A549 (cell line): ENCODE data around the gene MIX23. TPM values are rescaled to one million over a fixed set of nuclear protein-coding genes. Genes with fewer than 3 reads are reported as not detected.
"Not testable (repeated sequence)": the region's sequence is repeated elsewhere in the genome, so short reads cannot be mapped to it uniquely, and the experiment has no call there.

Experiments used
- ATAC-seq, 2 experiments: fragments of 200-7000 bp in 1 of 2; fragments of >200 bp in 1 of 2; cut with Nextera tagmentation in 1 of 2; cut with Tn5 transposase in 1 of 2; 3 replicates each; pipeline versions ENCODE4 v1.8.0 to v1.9.1; 2018 to 2020; ENCODE audit warnings: mild to moderate bottlenecking in 1 of 2, moderate library complexity in 1 of 2
- CTCF ChIA-PET: fragments of 300-600 bp; sonication (Branson Sonifier 250); formaldehyde crosslinking; extraction: SDS; loops from one replicate; lab custom pipeline; 2021; ENCODE audit warnings: antibody characterized with exemption, inconsistent platforms; lab: Yijun Ruan, JAX
- POLR2A ChIA-PET: fragments of 350-600 bp; formaldehyde crosslinking; extraction: SDS; loops from one replicate; lab custom pipeline; 2021; ENCODE audit warnings: antibody characterized with exemption, inconsistent platforms; lab: Yijun Ruan, JAX
- DNase-seq, 2 experiments: peaks; one replicate each; pipeline versions ENCODE4 v3.0.0 to v3.0.0-alpha.2; 2011 to 2016; ENCODE audit warnings: low read depth in 1 of 2, low spot score in 1 of 2
- FAIRE-seq: peaks from 2 replicates; lab custom pipeline; 2011; peaks lifted over from hg19 to GRCh38; lab: Jason Lieb, UNC
- H3K27ac ChIP-seq, 2 experiments: fragments of >200 bp; sonication (Bioruptor Twin); formaldehyde crosslinking; 3 replicates each; pipeline ENCODE4 v1.5.1; 2016 to 2017
- H3K4me1 ChIP-seq: fragments of >200 bp; sonication (Bioruptor Twin); formaldehyde crosslinking; 3 replicates; pipeline ENCODE4 v1.6.1; 2016
- H3K4me2 ChIP-seq: fragments of >200 bp; sonication (Bioruptor Twin); formaldehyde crosslinking; 3 replicates; pipeline ENCODE4 v1.6.1; 2016
- H3K4me3 ChIP-seq: fragments of >200 bp; sonication (Bioruptor Twin); formaldehyde crosslinking; 3 replicates; pipeline ENCODE4 v1.5.1; 2016
- H3K9me3 ChIP-seq: fragments of >200 bp; sonication (Bioruptor Twin); formaldehyde crosslinking; 3 replicates; pipeline ENCODE4 v1.6.1; 2016
- CBX8 ChIP-seq: fragments of 200-600 bp; sonication (generic); IDR thresholded peaks from 2 replicates; pipeline ENCODE4 v1.6.1; 2016
- CEBPB ChIP-seq, 2 experiments: fragments of >200 bp in 1 of 2; sonication (Bioruptor Twin) in 1 of 2; formaldehyde crosslinking in 1 of 2; IDR thresholded peaks; 2 replicates each; pipeline ENCODE4 v1.6.1; 2012 to 2016
- CHD2 ChIP-seq: fragments of 150-350 bp; IDR thresholded peaks from 2 replicates; pipeline ENCODE4 v1.6.1; 2014; ENCODE audit warnings: low read length; ENCODE audit not compliant: partially characterized antibody
- CHD4 ChIP-seq: fragments of 200-600 bp; sonication (generic); IDR thresholded peaks from 2 replicates; pipeline ENCODE4 v1.6.1; 2016; ENCODE audit warnings: antibody characterized with exemption, mild to moderate bottlenecking, borderline replicate concordance
- EHF ChIP-seq: fragments of 250-450 bp; sonication (Bioruptor Pico); IDR thresholded peaks from 2 replicates; pipeline ENCODE4 v1.5.0; 2020; ENCODE audit warnings: mild to moderate bottlenecking
- EHMT2 ChIP-seq: fragments of 200-600 bp; sonication (generic); IDR thresholded peaks from 2 replicates; pipeline ENCODE4 v1.6.1; 2016; ENCODE audit warnings: antibody characterized with exemption, low read depth, mild to moderate bottlenecking, moderate library complexity
- EP300 ChIP-seq, 2 experiments: fragments of >200 bp; sonication (Bioruptor Twin); formaldehyde crosslinking; IDR thresholded peaks; 2 replicates in 1 of 2; 3 replicates in 1 of 2; pipeline ENCODE4 v1.6.1; 2016 to 2017
- ESRRA ChIP-seq: fragments of 150-350 bp; IDR thresholded peaks from 2 replicates; pipeline ENCODE4 v1.6.1; 2014; ENCODE audit warnings: mild to moderate bottlenecking, low read length, borderline replicate concordance
- FOSL2 ChIP-seq, 2 experiments: fragments of 450-650 bp in 1 of 2; fragments of >200 bp in 1 of 2; sonication (Bioruptor Twin) in 1 of 2; formaldehyde crosslinking; IDR thresholded peaks; 2 replicates each; pipeline versions ENCODE4 v1.5.0 to v1.6.1; 2016 to 2020; ENCODE audit warnings: mild to moderate bottlenecking in 1 of 2, moderate library complexity in 1 of 2
- GATA3 ChIP-seq: IDR thresholded peaks from 2 replicates; pipeline ENCODE4 v1.6.1; 2012; ENCODE audit warnings: borderline replicate concordance
- HOXB5 ChIP-seq: fragments of 250-450 bp; sonication (Bioruptor Pico); IDR thresholded peaks from 2 replicates; pipeline ENCODE4 v1.5.0; 2020; ENCODE audit warnings: mild to moderate bottlenecking, moderate library complexity
- JUN ChIP-seq, 2 experiments: fragments of >200 bp; sonication (Bioruptor Twin); formaldehyde crosslinking; IDR thresholded peaks; 2 replicates in 1 of 2; 3 replicates in 1 of 2; pipeline ENCODE4 v1.6.1; 2016 to 2017
- JUNB ChIP-seq: fragments of >200 bp; sonication (Bioruptor Twin); formaldehyde crosslinking; IDR thresholded peaks from 2 replicates; pipeline ENCODE4 v1.6.1; 2016
- KDM5A ChIP-seq: fragments of 200-600 bp; sonication (generic); IDR thresholded peaks from 2 replicates; pipeline ENCODE4 v1.6.1; 2016; ENCODE audit warnings: antibody characterized with exemption, mild to moderate bottlenecking
- MAFK ChIP-seq: fragments of 450-650 bp; IDR thresholded peaks from 2 replicates; pipeline ENCODE4 v1.6.1; 2014; ENCODE audit not compliant: partially characterized antibody
- NFE2L2 ChIP-seq: fragments of 150-350 bp; conservative IDR thresholded peaks from 2 replicates; pipeline ENCODE4 v1.6.1; 2014; ENCODE audit warnings: low read length
- NPAS2 ChIP-seq: fragments of 250-450 bp; sonication (Bioruptor Pico); IDR thresholded peaks from 2 replicates; pipeline ENCODE4 v1.8.0; 2022; ENCODE audit warnings: mild to moderate bottlenecking, moderate library complexity, borderline replicate concordance
- POLR2AphosphoS2 ChIP-seq: conservative IDR thresholded peaks from 2 replicates; pipeline ENCODE4 v1.6.1; 2012; ENCODE audit warnings: low read length, improper control_type of control experiment, inconsistent platforms
- SMC3 ChIP-seq: fragments of >200 bp; sonication (Bioruptor Twin); formaldehyde crosslinking; IDR thresholded peaks from 3 replicates; pipeline ENCODE4 v1.6.1; 2018; ENCODE audit warnings: inconsistent platforms
- SREBF2 ChIP-seq: fragments of 450-650 bp; IDR thresholded peaks from 2 replicates; pipeline ENCODE4 v1.6.1; 2014; ENCODE audit warnings: mild to moderate bottlenecking, moderate library complexity
- ZC3H11A ChIP-seq: fragments of 450-650 bp; IDR thresholded peaks from 2 replicates; pipeline ENCODE4 v1.6.1; 2014; ENCODE audit warnings: antibody characterized with exemption, mild to moderate bottlenecking
- WGBS: methylation state at CpG from one replicate; pipeline ENCODE4 v1.1.6; 2017; ENCODE audit errors: missing lambda C conversion rate; 5-methylcytosine and 5-hydroxymethylcytosine counted together
- polyA plus RNA-seq, 4 experiments: library from polyadenylated mRNA; depleted of rRNA in 3 of 4; stranded (reverse); fragments of >200 nt; fragmentation: RNase III in 1 of 4; extraction: RNeasy Plus Mini Kit Qiagen cat#74134 plus additional on column Dnase treatment in 1 of 4; gene quantifications; 2 replicates in 3 of 4; 3 replicates in 1 of 4; pipeline ENCODE4 v1.2.3, GENCODE V29; 2011 to 2017
- TF ChIP-seq, protein P1 (sequence below): fragments of >200 bp; sonication (Bioruptor Twin); formaldehyde crosslinking; IDR thresholded peaks from 2 replicates; pipeline ENCODE4 v1.6.1; 2016
- TF ChIP-seq, protein P2 (sequence below): IDR thresholded peaks from 2 replicates; pipeline ENCODE4 v1.6.1; 2012

Gene MIX23
- polyA plus RNA-seq, 2 of the 4 experiments (the other 2 are of a cell fraction), result 51.6 to 54.1 TPM

DNA sequence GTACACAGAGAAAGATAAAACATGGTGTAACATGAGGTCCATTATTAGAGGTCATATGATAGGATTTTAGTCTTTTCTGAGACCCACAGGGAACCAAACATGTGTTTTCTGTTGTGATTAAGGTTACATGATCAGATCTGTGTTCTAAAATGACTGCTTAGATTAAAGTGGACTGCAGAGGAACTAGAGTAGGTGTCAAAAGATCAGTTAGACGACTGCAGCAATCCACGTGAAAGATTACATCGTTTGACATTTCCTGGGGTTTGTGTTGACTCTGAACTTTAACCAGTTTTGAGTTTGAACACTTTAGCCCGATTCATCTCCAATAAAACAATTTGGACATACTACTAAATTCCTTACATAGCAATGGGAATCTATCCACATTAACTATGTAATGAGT is 5.1 kb downstream of the MIX23 start:
- CTCF ChIA-PET, result no interaction called here
- no peak overlapping the region for H3K4me2 ChIP-seq
- TF ChIP-seq CBX8, result no peak
- TF ChIP-seq KDM5A, result no peak
- no peak for TF ChIP-seq JUNB
- TF ChIP-seq POLR2AphosphoS2, result no peak
- TF ChIP-seq FOSL2 (IDR thresholded peaks at IDR 0.05), result no peak
- no peak for TF ChIP-seq FOSL2 (CRISPR knock-in tag; IDR thresholded peaks at IDR 0.05)
- no peak for TF ChIP-seq EHMT2
- TF ChIP-seq, protein P1, sequence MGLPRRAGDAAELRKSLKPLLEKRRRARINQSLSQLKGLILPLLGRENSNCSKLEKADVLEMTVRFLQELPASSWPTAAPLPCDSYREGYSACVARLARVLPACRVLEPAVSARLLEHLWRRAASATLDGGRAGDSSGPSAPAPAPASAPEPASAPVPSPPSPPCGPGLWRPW, result no peak
- TF ChIP-seq CHD2, result no peak
- no peak for TF ChIP-seq EHF (CRISPR knock-in tag)
- TF ChIP-seq SREBF2, result no peak
- TF ChIP-seq HOXB5 (CRISPR knock-in tag), result no peak
- no peak for TF ChIP-seq NPAS2 (CRISPR knock-in tag)
- no peak for TF ChIP-seq CEBPB (IDR thresholded peaks at IDR 0.05)
- 75% methylated on average over 4 of the region's 4 CpGs for WGBS
- ATAC-seq (no peak), FAIRE-seq (no peak), DNase-seq (no peak)
- H3K9me3 ChIP-seq, result no peaks in the 10 kb centered on the region
- no peak overlapping the region for H3K4me3 ChIP-seq
- POLR2A ChIA-PET, result no interaction called here
- peaks cover 9% of the 10 kb centered on the region; the same call in 2 of the 3 replicates for H3K4me1 ChIP-seq
- no peak overlapping the region for H3K27ac ChIP-seq

DNA sequence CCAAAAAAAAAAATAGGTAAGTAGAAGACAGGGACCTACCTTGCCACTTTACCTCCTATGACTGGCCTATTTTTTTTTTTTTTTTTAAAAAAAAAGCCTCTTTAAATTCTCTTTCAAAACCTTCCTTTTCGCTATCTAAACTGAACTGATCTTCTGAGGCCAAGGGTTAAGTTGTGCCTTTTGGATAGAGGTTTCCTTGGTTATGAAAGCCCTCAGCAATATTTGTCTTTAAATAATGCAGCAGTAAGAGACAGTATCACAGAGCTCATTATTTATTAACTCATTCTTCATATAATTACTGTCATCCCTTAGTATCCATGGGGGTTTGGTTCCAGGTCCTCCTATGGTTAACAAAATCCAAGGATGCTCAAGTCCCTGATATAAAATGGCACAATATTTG is 9.0 kb downstream of the MIX23 start:
- Histone ChIP-seq H3K4me1 (no peaks in the 10 kb centered on the region), H3K27ac (no peak overlapping the region), H3K9me3 (no peaks in the 10 kb centered on the region), H3K4me2 (no peak overlapping the region), H3K4me3 (no peak overlapping the region)
- ATAC-seq, result no peak
- CTCF ChIA-PET, result no interaction called here
- FAIRE-seq, result no peak
- DNase-seq, result no peak
- no peak for TF ChIP-seq JUN (IDR thresholded peaks at IDR 0.05)
- WGBS, result 90% methylated on average over 1 of the region's 1 CpG
- POLR2A ChIA-PET, result no interaction called here

DNA sequence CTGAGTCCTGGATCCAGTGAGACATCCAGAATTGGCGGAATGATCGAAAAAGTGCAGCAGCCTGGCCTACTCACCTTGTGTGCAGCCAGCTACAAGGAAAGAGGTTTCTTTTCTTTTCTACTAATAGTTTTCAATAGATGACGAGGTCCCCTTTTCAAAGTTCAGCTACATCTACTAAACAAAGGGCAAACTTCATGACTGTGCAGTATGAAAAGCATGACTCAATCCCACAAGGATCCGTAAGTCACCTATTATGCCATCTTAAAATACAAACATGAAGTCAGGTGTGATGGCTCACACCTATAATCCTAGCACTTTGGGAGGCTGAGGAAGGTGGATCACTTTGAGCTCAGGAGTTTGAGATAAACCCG is 16.7 kb downstream of the MIX23 start:
- ATAC-seq, result no peak; a peak in 1 of 6 replicates
- TF ChIP-seq HOXB5 (CRISPR knock-in tag) (no peak), MAFK (peak; percentile 49), FOSL2 (IDR thresholded peaks at IDR 0.05) (no peak), FOSL2 (CRISPR knock-in tag; IDR thresholded peaks at IDR 0.05) (peak; percentile 42; the same call in 1 of the 2 replicates)
- DNase-seq, result peak in 1 of 2 experiments; percentile 25
- 64% methylated on average over 5 of the region's 5 CpGs for WGBS
- ChIA-PET CTCF (interaction anchor here (0.7 to 1.6 kb wide), 3 partner anchors 10 to 27 kb away, joined by 4 read pairs; partner anchors contain the start of gene MIX23), POLR2A (interaction anchor here (1.0 kb wide), 1 partner anchor 18 kb away, joined by 4 read pairs; no protein-coding TSS in a partner anchor)
- Histone ChIP-seq H3K9me3 (no peaks in the 10 kb centered on the region), H3K4me3 (peak overlapping the region; percentile 6; the same call in 1 of the 3 replicates), H3K27ac (peak overlapping the region; percentile 64 to 83), H3K4me2 (peak overlapping the region; percentile 69), H3K4me1 (peaks cover 28% of the 10 kb centered on the region)
- no peak for FAIRE-seq

DNA sequence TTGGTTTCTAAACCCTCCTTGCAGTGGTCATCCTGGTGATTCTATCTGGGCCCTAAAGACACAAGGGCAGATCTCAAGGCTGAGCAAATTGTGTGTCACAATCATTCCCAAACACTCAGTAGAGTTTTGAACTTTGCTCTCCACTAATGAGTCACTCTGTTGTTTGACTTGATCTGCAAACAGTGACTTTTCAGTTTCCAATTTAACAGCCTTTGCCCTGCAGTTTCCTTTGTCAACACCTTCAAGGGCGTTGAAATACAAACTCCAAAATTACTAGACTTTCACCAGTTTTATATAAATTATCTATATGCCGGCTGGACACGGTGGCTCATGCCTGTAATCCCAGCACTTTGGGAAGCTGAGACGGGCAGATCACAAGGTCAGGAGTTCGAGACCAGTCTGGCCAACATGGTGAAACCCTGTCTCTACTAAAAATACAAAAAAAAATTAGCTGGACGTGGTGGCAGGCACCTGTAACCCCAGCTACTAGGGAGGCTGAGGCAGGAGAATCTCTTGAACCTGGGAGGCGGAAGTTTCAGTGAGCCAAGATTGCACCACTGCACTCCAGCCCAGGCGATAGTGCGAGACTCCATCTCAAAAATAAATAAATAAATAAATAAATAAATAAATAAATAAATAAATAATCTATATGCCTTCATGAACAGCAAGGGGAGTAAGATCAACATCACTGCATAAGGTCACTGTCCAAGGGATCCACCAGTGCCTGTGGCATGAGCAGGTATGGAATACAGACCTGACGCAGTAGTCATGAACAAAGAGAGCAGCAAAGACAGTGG is 17.3 kb downstream of the MIX23 start:
- Histone ChIP-seq H3K4me1 (peaks cover 28% of the 10 kb centered on the region), H3K4me2 (peak overlapping the region; percentile 69), H3K4me3 (peak overlapping the region; percentile 6; the same call in 1 of the 3 replicates), H3K27ac (peak overlapping the region; percentile 64 to 83)
- POLR2A ChIA-PET, result interaction anchor here (1.0 kb wide), 2 partner anchors 19 to 27 kb away, joined by 3 to 4 read pairs; no protein-coding TSS in a partner anchor
- 39% methylated on average over 10 of the region's 10 CpGs for WGBS
- ATAC-seq (peak; percentile 99), DNase-seq (peak; percentile 78 to 87), FAIRE-seq (peak; percentile 86)
- not testable (repeated sequence) for H3K9me3 ChIP-seq
- TF ChIP-seq CHD4, result peak; percentile 75; the same call in 1 of the 2 replicates
- TF ChIP-seq FOSL2 (IDR thresholded peaks at IDR 0.05), result peak; percentile 87
- TF ChIP-seq FOSL2 (CRISPR knock-in tag; IDR thresholded peaks at IDR 0.05), result peak; percentile 96
- peak; percentile 68 for TF ChIP-seq MAFK
- 0 out of 2 replicates have a peak, but pooled peaks have one; percentile 14 for TF ChIP-seq NFE2L2
- TF ChIP-seq JUNB, result peak; percentile 88
- peak; percentile 88 to 90 for TF ChIP-seq CEBPB (IDR thresholded peaks at IDR 0.05)
- peak; percentile 95 for TF ChIP-seq ESRRA
- peak; percentile 72 for TF ChIP-seq ZC3H11A
- TF ChIP-seq, protein P2, sequence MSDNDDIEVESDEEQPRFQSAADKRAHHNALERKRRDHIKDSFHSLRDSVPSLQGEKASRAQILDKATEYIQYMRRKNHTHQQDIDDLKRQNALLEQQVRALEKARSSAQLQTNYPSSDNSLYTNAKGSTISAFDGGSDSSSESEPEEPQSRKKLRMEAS, result peak; percentile 51
- peak; percentile 43 to 67; a peak in 3 of 5 replicates for TF ChIP-seq JUN (IDR thresholded peaks at IDR 0.05)
- peak; percentile 23; the same call in 1 of the 3 replicates for TF ChIP-seq SMC3
- peak; percentile 14 to 48; a peak in 1 of 5 replicates for TF ChIP-seq EP300 (IDR thresholded peaks at IDR 0.05)
- TF ChIP-seq GATA3, result peak; percentile 38; the same call in 1 of the 2 replicates
- CTCF ChIA-PET, result interaction anchor here (0.6 to 1.6 kb wide), 5 partner anchors 9 to 315 kb away, joined by 3 to 4 read pairs (median 4); partner anchors contain the start of genes MIX23 and PARP14
